Middle frontal gyrus (tissue), 1 donor: ENCODE measurements around the gene RELB.
"Not testable (repeated sequence)": the region's sequence is repeated elsewhere in the genome, so short reads cannot be mapped to it uniquely, and the experiment has no call there.

Source experiments
- DNase-seq: peaks from one replicate; pipeline ENCODE4 v3.0.0-alpha.2; 2015; ENCODE audit warnings: low spot score; ENCODE audit errors: extremely low spot score

Gene RELB

GRCh38 chr19:44986389-44986788 lies 14.9 kb upstream of the RELB start:
- no peak for DNase-seq

GRCh38 chr19:44987148-44987675 lies 14.1 kb upstream of the RELB start:
- no peak for DNase-seq

GRCh38 chr19:44988273-44988672 lies 13.0 kb upstream of the RELB start:
- DNase-seq = no peak

GRCh38 chr19:44988896-44989556 lies 12.2 kb upstream of the RELB start:
- DNase-seq = no peak

GRCh38 chr19:44990459-44990858 lies 10.8 kb upstream of the RELB start:
- DNase-seq = no peak

- no peak for DNase-seq
Measured at GRCh38 chr19:44990966-44991365, 10.3 kb upstream of the RELB start.

- no peak for DNase-seq
Measured at GRCh38 chr19:44992336-44993163, 8.7 kb upstream of the RELB start.

- no peak for DNase-seq
Measured at GRCh38 chr19:44993526-44993925, 7.7 kb upstream of the RELB start.

- DNase-seq = no peak
Measured at GRCh38 chr19:44993926-44994537, 7.2 kb upstream of the RELB start.

DNA sequence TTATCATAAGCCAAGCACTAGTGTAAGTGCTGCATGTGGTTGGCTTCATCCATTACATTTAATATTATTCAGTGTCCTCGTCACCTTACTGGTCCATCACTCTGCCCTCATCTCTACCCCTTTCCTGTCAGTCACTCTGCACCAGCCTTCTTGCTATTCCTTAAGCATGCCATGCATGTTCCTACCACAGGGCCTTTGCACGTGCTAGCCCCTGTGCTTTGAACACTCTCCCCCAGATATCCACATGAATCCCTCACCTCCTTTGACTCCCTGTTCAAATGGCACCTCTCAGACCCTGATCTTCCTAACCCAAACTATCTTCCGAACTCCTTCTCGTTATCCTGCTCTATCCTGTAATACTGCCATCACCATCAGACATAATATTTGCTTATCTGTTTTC lies 3.2 kb upstream of the RELB start:
- no peak for DNase-seq

GRCh38 chr19:44999131-44999925 lies 1.9 kb upstream of the RELB start:
- DNase-seq = not testable (repeated sequence)

- DNase-seq = not testable (repeated sequence)
Measured at GRCh38 chr19:45000665-45001064, 599 bp upstream of the RELB start.

- DNase-seq = no peak
Measured at GRCh38 chr19:45003485-45003884, 2.2 kb downstream of the RELB start.

GRCh38 chr19:45005787-45006186 lies 4.5 kb downstream of the RELB start:
- DNase-seq = no peak

DNA sequence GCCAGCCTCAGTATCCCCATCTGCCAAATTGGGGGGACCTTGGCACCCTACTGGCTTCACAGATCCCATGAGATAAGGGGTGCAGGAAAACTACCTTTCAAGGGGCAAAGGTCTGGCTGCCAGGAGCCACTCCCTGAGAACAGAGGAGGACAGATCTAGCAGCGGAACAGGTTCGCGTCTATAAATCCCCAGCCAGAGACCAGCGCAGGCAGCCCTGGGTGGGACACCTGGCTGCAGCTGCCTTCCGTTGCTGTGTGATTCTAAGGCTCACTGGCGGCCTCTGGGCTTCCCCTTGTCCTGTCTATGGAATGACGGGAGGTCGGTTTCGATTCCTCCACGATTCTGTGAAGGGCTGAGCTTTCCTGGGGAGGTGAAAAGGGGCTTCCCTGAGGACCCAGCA lies 7.3 kb downstream of the RELB start:
- DNase-seq = no peak

DNA sequence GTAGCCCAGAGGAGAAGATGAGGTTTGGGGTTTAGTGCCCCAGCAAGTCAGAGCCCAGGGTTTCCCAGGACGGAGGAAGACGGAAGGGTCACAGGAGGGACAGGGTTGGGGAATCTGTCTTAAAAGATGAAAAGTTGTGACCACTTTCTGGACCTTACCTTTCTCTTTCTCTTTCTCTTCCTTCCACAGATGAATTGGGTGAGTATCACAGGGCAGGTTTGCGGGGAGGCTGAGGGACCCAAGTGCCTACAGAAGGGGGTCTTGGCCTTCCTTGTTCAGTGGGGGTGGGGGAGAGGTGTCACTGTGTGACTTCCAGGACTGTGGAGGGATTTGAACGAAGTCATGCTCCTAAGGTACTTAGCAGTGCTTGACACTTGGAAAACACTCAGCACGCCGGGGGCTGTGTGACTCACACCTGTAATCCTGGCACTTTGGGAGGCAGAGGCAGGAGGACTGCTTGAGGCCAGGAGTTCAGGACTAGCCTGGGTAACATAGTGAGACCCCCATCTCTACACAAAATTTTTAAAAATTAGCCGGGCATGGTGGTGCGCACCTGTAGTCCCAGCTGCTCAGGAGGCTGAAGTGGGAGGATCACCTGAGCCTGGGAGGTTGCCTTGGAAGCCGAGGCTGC lies 8.5 kb downstream of the RELB start:
- no peak for DNase-seq

DNA sequence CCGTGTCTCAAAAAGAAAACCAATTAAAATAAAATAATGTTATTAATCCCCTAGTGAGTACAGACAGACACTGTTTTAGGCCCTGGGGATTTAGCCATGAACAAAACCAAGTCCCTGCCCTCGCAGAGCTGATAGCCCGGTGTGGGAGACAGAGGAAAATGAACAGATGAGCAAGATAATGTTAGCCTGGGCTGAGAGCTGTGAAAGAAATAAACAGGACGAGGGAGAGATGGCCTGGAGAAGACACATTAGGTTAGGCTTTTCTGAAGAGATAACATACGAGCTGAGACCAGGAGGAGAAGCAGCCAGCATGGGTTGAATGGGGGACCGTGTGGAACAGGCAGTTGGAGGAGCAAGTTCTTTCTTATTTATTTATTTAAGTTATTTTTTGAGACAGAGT lies 9.0 kb downstream of the RELB start:
- DNase-seq = no peak

DNA sequence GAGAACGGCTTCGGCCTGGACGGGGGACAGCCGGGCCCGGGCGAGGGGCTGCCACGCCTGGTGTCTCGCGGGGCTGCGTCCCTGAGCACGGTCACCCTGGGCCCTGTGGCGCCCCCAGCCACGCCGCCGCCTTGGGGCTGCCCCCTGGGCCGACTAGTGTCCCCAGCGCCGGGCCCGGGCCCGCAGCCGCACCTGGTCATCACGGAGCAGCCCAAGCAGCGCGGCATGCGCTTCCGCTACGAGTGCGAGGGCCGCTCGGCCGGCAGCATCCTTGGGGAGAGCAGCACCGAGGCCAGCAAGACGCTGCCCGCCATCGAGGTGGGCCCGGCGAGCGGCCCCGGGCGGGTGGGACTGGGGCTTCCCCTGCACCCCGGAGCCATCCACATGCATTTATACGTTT lies 10.7 kb downstream of the RELB start:
- no peak for DNase-seq

GRCh38 chr19:45016388-45017314 lies 15.4 kb downstream of the RELB start:
- DNase-seq = peak; percentile 24

DNA sequence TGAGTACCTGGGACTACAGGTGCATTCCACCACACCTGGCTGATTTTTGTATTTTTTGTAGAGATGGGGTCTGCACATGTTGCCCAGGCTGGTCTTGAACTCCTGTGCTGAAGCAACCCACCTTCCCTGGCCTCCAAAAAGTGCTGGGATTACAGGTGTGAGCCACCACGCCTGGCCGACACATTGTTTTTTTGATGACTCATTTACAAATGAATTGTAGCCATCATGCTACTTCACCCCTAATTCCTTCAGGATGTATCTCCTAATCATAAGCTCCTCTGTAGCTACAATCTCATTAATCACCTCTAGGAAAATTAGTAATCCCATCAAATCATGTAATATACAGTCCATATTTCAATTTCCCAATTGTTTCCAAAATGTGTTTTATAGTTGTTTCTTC lies 17.9 kb downstream of the RELB start:
- DNase-seq = no peak
